NB4 (cell line): ENCODE measurements around the gene DUSP28.

Experiments used
- POLR2A ChIP-seq: IDR thresholded peaks from 2 replicates; pipeline ENCODE4 v1.6.1; 2011; ENCODE audit warnings: mild to moderate bottlenecking; ENCODE audit not compliant: insufficient read length; ENCODE audit errors: extremely low read depth
- TF ChIP-seq, protein P1 (sequence below): IDR thresholded peaks from one replicate; pipeline ENCODE4 v1.5.1; 2012; ENCODE audit warnings: low read depth, low read length
- TF ChIP-seq, protein P2 (sequence below): IDR thresholded peaks from 2 replicates; pipeline ENCODE4 v1.6.1; 2011; ENCODE audit warnings: low read depth, low read length

DNA sequence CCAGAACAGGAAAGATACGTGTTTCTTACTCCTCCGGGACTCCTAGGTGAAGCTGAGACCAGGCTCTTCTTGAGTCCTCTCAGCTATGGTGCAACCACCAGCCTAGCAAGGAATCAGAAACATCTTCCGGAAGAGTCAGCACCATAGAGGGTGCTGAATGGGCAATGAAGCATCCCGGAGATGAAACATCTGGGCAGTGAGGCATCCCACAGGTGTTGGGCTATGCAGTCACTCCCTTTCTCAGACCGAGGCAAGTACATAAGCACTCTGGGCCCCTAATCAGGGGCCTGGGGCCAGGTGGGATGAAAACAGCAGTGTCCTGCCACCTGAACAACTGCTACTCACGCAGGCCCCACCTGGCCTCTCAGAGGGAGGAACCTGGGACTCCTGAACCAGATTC, 24.9 kb downstream of the DUSP28 start:
- TF ChIP-seq, protein P1, sequence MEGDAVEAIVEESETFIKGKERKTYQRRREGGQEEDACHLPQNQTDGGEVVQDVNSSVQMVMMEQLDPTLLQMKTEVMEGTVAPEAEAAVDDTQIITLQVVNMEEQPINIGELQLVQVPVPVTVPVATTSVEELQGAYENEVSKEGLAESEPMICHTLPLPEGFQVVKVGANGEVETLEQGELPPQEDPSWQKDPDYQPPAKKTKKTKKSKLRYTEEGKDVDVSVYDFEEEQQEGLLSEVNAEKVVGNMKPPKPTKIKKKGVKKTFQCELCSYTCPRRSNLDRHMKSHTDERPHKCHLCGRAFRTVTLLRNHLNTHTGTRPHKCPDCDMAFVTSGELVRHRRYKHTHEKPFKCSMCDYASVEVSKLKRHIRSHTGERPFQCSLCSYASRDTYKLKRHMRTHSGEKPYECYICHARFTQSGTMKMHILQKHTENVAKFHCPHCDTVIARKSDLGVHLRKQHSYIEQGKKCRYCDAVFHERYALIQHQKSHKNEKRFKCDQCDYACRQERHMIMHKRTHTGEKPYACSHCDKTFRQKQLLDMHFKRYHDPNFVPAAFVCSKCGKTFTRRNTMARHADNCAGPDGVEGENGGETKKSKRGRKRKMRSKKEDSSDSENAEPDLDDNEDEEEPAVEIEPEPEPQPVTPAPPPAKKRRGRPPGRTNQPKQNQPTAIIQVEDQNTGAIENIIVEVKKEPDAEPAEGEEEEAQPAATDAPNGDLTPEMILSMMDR, result no peak
- TF ChIP-seq POLR2A, result no peak
- TF ChIP-seq, protein P2, sequence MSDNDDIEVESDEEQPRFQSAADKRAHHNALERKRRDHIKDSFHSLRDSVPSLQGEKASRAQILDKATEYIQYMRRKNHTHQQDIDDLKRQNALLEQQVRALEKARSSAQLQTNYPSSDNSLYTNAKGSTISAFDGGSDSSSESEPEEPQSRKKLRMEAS, result no peak
